SU-DHL-6 (cell line): ENCODE results near the gene LRRC75A.

Source experiments
- CTCF ChIP-seq: fragments of 200-600 bp; sonication (generic); IDR thresholded peaks from one replicate; pipeline ENCODE4 v1.5.1; 2017; ENCODE audit warnings: antibody characterized with exemption, mild to moderate bottlenecking, low read length, moderate library complexity; ENCODE audit not compliant: insufficient read depth, poor library complexity, severe bottlenecking
- EZH2phosphoT487 ChIP-seq: fragments of 200-600 bp; sonication (generic), shearing (Covaris generic); conservative IDR thresholded peaks from 2 replicates; pipeline ENCODE4 v1.6.1; 2018; ENCODE audit warnings: mild to moderate bottlenecking, antibody characterized with exemption, low read length, moderate library complexity, mixed read lengths

GRCh38 chr17:16474012-16474725 lies 17.8 kb downstream of the LRRC75A start:
- TF ChIP-seq CTCF = no peak
- TF ChIP-seq EZH2phosphoT487 = no peak
